Hematopoietic multipotent progenitor cell treated with erythropoietin and hydrocortisone succinate and interleukin-3 and kit ligand, for 17 days (in vitro differentiated cells): Measurements from ENCODE around the gene TRIM44.

Source experiments
- DNase-seq: peaks from one replicate; pipeline ENCODE4 v3.0.0-alpha.2; 2015; ENCODE audit warnings: low spot score

Gene TRIM44

DNA sequence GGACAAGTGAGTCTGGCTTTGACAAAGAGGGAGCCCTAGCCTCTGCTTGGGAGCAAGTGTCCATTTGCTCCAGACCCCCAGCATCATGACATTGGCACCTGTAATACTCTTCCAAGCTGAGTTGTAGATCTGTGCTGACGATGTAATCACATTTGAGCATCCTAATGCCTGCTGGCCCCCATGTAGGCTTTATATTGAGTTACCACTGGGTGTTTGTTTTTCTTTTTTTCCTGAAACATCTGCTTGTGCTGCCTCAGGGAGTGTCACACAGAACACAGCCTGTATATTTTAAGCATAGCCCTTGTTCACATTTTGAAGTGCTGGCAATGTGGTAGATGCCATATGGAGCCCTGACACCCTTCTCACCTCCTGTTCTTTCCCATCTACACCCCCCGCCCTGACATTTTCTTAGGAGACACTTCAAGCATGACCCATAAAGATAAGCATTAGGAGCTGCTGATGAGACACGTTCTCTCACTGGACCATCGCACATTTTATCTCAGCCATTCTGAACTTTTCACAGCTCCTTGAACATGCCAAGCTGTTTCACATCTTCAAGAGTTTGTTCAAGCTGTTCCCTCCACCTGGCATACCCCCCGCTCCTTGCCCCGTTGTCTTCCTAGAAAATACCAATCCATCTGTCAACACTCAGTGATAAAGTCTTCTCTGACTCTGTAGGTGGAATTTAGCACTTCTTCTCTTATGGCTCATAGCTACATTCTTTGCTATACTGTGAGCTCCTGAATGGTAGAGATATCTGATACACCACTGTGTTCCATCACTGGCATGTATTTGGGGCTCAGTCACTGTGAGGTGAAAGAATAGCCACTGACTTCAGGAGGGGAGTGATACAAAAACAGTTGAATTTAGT lies 128.7 kb downstream of the TRIM44 start:
- DNase-seq, result no peak

DNA sequence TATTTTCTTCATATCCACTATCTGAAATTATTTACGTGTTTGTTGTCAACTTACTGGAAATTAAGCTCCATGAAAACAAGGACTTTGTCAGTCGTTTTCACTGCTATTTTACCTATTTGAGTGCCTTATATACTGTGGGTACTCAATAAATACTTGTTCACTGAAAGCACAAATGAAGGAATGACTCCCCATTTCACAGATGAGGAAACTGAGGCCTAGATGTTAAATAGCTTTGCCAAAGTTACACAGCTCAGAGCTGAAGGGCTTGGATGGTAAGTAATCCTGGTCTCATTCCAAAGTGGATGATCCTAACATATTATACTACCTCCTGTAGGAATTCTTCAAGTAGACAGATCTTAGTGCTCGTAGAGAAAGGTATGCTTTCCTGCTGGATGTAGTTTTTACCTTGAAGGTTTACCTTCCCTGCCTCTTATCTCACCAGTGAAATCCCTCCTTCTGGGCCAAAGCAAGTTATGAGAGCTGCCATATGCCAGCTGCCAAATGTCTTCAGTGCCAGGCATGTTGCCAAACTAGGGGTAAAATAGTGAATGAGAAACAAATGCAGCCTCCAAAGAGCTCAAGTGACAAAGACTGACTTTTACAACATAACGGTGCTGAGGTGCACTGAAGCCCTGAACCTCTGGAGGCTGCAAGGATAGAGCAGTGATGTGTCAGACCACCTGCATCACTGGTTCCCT lies 129.7 kb downstream of the TRIM44 start:
- no peak for DNase-seq

- no peak for DNase-seq
These were observed 130.2 kb downstream of the TRIM44 start for GRCh38 chr11:35792846-35793192.

DNA sequence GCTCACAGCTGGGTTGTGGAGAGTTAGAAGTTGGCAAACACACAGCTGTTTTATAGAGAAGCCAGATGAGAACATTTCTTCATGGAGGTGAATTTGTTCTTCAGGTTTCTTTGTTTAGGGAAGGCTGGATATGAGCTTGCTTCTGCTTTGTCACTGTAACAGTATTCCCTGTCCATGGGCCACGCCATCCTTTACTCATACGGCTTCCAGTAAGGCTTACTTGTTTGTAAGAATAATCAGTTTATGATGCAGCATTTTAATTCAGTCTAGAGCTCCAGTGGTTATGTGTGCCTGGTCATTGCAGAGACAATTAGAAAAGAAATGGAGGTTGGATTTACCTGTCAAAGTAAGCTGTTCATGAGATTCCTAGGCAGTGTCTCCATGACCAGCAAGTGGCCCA lies 131.8 kb downstream of the TRIM44 start:
- DNase-seq, result no peak

- no peak for DNase-seq
These were observed 132.3 kb downstream of the TRIM44 start for GRCh38 chr11:35794850-35795249.

- no peak for DNase-seq
These were observed 134.0 kb downstream of the TRIM44 start for GRCh38 chr11:35796562-35796961.

DNA sequence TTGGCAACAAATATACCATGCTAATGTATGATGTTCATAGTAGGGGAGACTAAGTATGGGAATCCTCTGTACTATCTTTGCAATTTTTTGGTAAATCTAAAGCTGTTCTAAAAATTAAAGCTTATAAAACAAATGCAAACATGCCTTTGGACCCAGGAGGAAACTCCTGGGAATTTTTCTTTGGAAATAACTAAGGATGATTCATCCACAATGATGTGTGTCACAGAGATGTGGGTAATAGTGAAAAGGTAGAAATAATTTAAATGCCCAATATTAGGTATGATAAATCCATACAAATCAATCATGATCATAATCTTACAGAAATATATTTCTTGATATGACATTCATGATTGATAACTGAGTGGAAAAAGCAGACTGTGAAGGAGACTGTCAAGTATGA lies 135.8 kb downstream of the TRIM44 start:
- no peak for DNase-seq

DNA sequence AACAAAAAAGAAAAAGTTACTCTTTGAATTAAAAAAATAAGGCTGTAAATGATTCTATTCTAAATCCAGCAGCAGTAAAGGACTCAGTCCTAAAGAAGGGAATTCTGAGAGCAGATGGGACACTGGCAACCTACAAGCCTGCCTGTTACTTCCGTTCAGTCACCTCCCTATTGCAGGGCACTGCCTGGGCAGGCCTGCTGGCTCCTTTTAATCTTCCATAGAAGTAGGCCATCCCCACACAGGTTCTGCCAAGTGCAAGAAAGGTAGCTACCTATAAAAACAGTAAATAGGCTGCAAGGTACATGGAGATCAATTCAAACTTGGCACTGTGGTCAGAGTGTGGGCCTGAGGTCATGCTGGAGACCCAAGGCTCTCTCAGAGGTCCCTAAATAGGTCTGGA lies 136.4 kb downstream of the TRIM44 start:
- DNase-seq, result no peak

DNA sequence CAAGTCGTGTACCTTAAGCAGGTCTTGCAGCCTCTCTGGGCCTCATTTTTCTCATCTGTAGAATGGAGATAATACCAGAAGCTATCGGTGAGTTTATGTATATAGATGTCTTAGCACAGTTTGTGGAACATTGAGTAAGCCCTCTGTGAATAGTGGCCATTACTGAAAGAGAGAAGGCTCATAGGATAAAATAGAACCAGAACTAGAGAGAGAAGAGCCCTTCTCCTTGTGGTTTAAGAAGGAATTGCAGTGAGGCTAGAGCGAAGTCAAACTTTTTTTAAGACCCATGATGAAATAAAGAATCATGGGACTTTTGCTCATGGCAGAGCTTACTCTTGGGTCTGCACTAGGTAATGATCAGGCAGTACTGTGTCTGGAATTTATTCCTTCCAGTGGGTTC lies 137.1 kb downstream of the TRIM44 start:
- DNase-seq, result no peak

- DNase-seq, result no peak
These were observed 138.7 kb downstream of the TRIM44 start for GRCh38 chr11:35800970-35801953.

DNA sequence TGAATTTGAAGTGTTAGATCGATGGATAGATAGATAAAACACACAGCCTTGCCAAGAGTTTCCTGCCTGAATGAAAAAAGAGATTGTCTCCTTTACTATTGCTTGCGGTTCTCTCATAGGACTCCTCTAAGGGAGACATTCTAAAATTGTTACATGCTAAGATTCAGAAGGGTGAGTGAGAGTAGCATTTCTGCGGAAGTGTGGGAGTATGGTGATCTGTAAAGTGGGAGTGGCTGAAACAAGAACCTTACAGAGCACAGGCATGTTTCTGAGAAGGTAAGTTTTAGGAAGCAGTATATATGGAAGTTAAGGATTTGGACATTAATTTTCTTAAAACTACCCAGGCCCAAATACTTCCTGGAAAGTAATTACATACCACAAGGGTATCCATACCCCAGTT lies 139.6 kb downstream of the TRIM44 start:
- DNase-seq, result no peak

- DNase-seq, result no peak
These were observed 140.1 kb downstream of the TRIM44 start for GRCh38 chr11:35802672-35803071.

DNA sequence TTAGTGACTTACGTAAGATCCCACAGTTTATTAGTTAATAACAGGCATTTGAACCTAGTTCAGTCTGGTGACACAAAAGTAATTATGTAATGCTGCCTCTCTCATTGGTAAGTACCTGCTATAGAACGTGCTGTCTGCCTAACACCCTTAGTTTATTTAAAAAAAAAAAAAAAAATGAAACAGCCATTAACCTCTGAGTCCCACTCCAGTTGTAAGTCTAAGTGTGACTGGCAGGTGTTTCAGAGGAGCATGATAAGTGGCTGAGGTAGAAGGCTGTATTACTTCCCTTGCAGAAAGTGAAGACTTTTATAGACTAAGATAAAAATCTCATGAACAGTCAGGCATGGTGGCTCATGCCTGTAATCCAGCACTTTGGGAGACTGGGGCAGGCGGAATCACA lies 140.5 kb downstream of the TRIM44 start:
- no peak for DNase-seq

DNA sequence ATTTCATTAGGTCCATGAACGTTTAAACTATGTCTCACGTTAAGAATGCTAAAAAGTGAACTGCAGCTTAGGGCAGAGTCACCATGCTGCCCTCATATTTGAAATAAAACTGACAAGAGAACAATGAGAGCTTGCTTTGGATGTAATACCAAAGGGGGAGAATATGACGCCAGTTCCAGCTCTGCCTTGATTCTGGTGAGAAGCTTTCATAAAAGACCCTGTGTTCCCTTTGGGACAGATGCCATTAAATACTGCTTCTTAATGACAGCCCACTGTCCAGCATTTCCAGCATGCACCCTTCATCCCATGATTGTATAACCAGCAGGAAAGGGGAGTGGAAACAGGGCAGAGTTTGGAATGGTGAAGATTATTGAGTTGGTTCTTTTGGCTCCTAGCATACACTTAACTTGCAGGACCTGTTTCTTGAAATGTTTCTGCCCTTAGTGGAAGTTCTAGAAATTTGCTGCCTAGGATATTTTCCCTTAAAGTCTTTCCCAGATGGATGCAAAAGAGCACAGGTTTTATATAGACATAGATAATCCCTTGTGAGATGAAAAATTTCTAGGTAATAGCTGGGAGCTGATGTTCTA lies 142.0 kb downstream of the TRIM44 start:
- no peak for DNase-seq

DNA sequence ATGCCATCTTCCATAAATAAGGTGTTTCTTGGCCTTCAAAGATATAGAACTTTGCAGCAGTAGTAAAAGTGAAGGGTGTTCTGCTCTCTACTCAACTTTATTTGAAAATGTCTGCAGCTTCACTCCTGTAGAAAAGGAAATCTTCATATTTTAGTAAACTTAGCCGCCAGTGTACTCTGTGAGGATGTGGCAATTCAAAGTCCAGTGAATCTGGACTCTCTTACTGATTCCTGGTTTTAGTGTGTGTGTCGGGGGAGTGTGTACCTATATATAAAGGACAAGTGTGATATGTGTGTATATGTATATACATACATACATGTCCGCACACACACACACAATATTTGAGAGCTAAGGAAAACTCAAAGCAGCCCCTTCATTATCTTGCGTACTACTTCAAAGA lies 147.0 kb downstream of the TRIM44 start:
- DNase-seq, result no peak

GRCh38 chr11:35810045-35810645 lies 147.6 kb downstream of the TRIM44 start:
- DNase-seq, result no peak

DNA sequence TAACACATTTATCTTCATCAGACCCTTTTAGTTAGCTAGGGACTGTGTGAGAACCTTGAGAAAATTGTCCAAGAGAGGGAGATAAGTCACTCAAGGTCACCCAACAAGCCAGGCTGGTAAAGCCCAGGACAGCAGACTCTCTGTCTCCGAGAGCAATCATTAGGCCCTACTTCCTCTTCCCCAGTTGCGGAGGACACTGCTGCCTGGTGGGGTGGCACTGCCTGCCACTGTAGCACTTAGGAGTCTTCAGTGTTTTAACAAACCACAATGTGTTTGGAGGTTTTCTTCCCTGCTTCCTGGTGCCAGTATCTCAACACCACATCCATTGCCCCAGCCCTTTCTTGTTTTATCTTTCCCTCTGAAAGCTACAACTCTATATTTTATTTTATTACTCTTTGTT lies 149.2 kb downstream of the TRIM44 start:
- no peak for DNase-seq

GRCh38 chr11:35812828-35813227 lies 150.3 kb downstream of the TRIM44 start:
- DNase-seq, result no peak

- DNase-seq, result no peak
These were observed 151.6 kb downstream of the TRIM44 start for GRCh38 chr11:35814081-35814695.

DNA sequence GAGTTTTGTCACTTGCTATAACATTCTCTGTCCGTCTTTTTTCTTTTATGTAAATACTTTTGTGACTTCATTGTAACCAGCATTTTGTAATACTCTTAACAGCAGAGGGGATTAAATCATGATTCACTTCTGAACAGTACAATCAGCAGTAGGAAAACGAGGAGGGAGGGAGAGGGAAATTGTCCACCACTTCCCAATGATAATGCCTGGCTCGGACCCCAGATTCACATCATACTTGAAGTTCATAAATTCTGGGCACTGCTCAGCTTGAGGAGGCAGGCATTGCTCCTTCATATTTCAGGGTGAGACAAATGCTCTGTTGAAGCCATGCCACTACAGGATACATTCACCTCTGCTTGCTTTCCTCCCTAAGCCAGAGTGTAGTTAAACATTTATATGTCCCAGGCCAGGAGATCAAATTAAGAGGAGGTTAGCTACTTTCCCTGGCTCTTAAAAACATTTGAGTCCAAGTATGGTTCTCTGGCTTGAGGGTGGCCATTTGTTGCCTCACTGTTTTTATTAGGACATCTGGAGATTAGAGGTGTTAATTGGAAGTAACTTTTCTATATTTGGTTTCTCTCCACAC lies 152.2 kb downstream of the TRIM44 start:
- DNase-seq, result no peak
